PFSK-1 (cell line): ENCODE data around the gene RIN2.

Source experiments
- FOXP2 ChIP-seq: optimal IDR thresholded peaks from 2 replicates; pipeline ENCODE3; 2011; ENCODE audit warnings: borderline replicate concordance, control low read depth, inconsistent platforms; ENCODE audit not compliant: insufficient read depth; ENCODE audit errors: extremely low read length, extremely low read depth
- POLR2AphosphoS5 ChIP-seq: IDR thresholded peaks from 2 replicates; pipeline ENCODE4 v1.6.1; 2012; ENCODE audit warnings: low read depth, mild to moderate bottlenecking, control low read depth, low read length, moderate library complexity
- REST ChIP-seq, 2 experiments: IDR thresholded peaks; 2 replicates each; pipeline versions ENCODE4 v1.6.1 to v1.8.0; 2011 to 2012; ENCODE audit warnings: low read depth in 2 of 2, low read length in 2 of 2, control low read depth in 1 of 2, inconsistent platforms in 1 of 2, mild to moderate bottlenecking in 1 of 2, moderate library complexity in 1 of 2; ENCODE audit not compliant: insufficient read depth in 1 of 2
- TAF1 ChIP-seq: IDR thresholded peaks from 2 replicates; pipeline ENCODE4 v1.6.1; 2012; ENCODE audit warnings: low read length, control low read depth, borderline replicate concordance; ENCODE audit not compliant: insufficient read depth

GRCh38 chr20:19718880-19719279 is 39.2 kb upstream of the RIN2 start:
- TF ChIP-seq POLR2AphosphoS5 (no peak), REST (IDR thresholded peaks at IDR 0.05; ENCODE audit: insufficient read depth in 1 of 2, low read depth in 2 of 2, low read length in 2 of 2) (no peak), TAF1 (no peak), FOXP2 (no peak)
